Measurements from ENCODE around the gene B4GALT5.

Gene B4GALT5

DNA sequence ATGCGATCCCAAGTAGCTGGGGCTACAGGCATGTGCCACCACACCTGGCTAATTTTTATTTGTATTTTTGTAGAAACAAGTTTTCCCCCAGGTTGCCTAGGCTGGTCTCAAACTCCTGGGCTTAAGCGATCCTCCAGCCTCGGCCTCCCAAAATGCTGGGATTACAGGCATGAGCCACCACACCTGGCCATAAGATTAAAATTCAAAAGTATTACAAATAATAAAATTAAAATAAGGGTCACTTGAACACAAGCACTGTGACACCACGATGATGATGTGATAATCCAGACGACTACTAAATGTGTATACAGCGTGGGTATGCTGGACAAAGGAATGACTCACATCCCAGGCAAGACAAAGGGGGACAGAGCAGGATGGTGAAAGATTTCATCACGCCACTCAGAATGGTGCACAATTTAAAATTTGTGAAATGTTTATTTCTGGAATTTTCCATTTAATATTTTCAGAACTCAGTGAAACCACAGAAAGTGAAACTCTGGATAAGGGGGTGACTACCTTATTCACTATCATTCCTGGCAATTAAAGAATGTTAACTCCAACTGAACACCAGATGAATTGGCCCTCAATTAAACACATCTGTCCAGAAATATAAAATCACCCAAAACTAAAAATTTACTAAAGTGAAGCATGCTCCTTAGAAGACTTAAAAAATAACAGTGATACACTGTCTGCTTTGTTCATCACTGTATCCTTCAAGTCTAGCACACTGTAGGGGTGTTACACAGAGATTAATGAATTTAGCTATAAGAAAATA is 13.1 kb downstream of the B4GALT5 start:
- DNase-seq (ENCODE audit: low read depth in 2 of 2): no peak

GRCh38 chr20:49699200-49699992 is 14.3 kb downstream of the B4GALT5 start:
- DNase-seq (ENCODE audit: low read depth in 2 of 2): no peak

- no peak for DNase-seq (ENCODE audit: low read depth in 2 of 2)
Observed at GRCh38 chr20:49698477-49698876, 15.2 kb downstream of the B4GALT5 start.

DNA sequence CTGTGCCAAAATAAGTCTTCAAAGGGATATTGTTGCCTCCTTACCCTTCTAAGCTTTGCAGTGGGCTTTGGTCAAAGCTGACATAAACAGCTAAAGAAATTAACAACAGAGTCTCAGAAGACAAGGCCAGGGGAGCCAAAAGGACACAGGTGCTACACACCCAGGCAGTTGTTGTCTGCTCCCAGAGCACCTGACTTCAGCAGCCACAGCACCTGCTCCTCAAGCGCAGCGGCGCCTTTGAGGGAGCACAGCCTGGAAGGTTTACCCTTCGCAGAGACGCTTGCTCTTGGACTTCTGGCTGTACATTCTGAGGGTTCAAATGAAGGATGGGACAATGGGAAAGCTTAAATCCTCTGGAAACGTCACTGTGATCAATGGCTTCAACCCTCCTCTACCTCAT is 16.6 kb downstream of the B4GALT5 start:
- no peak for DNase-seq (ENCODE audit: low read depth in 2 of 2)

DNA sequence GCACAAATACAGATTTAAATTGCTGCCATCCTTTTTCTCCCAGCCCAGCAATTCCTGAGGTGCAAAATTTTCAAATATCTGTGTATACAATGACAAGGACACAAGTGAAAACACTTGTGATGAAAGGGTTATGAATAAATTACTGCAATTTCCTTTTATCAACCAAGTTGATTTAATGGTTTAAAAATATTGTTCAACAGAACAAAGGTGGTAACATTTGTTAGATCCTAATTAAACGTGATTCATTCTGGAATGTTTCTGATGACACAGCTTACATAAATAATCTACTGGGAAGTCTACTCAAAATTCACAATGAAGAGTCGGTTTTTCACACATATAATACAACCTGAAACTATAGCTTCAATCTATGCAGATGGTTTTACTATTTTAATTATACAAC is 17.1 kb downstream of the B4GALT5 start:
- DNase-seq (ENCODE audit: low read depth in 2 of 2): no peak

- no peak for DNase-seq (ENCODE audit: low read depth in 2 of 2)
Observed at GRCh38 chr20:49695830-49696229, 17.8 kb downstream of the B4GALT5 start.

DNA sequence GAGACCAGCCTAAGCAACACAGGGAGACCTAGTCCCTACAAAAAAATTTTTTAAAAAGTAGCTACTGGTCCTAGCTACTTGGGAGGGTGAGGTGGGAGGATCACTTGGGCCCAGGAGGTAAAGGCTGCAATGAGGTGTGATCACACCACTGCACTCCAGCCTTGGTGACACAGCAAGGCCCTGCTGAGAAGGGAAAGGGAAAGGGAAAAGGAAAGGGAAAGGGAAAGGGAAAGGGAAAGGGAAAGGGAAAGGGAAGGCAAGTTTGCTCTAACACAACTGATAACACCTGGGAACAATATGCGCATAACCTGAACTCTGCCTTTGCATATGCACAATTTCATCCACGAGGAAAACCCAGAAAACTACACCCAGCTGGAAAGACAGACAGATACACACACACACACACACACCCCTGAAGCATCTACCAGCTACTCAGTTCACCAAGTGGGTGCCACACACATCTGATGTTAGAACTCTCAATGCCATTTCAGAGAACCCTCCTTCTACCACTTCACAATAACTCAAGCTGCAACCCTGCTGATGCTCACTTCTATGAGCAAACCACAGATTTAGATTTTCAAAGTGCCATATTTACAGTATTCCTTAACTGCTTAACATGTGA is 19.1 kb downstream of the B4GALT5 start:
- DNase-seq (ENCODE audit: low read depth in 2 of 2): no peak

- no peak for DNase-seq (ENCODE audit: low read depth in 2 of 2)
Observed at GRCh38 chr20:49693435-49694171, 20.1 kb downstream of the B4GALT5 start.

- DNase-seq (ENCODE audit: low read depth in 2 of 2): no peak
Observed at GRCh38 chr20:49692941-49693340, 20.7 kb downstream of the B4GALT5 start.

- DNase-seq (ENCODE audit: low read depth in 2 of 2): no peak
Observed at GRCh38 chr20:49691818-49692568, 21.7 kb downstream of the B4GALT5 start.

DNA sequence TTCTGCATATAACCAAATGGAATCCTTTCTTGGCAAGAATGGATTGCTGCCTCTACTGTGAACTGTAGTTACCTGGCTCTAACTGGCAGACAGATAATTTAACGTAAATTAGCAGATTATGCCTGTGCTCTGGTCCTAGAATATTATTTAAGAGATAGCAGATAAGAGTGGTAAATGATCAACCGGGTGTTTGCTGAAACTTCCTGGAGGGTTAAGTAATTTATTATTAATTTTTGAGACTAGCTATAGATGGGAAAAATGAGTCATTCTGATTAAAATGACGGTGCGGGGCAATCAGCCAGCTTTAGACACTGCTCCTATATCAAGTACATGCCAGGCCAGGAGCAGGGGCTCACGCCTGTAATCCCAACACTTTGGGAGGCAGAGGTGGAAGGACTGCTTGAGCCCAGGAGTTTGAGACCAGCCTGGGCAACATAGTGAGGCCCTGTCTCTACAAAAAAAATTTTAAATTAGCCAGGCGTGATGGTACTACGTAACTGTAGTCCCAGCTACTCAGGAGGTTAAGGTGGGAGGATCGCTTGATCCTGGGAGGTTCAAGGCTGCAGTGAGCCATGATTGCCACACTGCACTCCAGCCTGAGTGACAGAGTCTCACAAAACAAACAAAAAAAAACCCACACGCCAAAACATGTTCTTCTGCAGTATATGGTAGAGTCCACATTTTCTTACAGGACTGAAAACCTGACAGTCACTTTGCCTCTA is 22.6 kb downstream of the B4GALT5 start:
- DNase-seq (ENCODE audit: low read depth in 2 of 2): no peak

GRCh38 chr20:49687595-49688567 is 25.8 kb downstream of the B4GALT5 start:
- DNase-seq (ENCODE audit: low read depth in 2 of 2): no peak

DNA sequence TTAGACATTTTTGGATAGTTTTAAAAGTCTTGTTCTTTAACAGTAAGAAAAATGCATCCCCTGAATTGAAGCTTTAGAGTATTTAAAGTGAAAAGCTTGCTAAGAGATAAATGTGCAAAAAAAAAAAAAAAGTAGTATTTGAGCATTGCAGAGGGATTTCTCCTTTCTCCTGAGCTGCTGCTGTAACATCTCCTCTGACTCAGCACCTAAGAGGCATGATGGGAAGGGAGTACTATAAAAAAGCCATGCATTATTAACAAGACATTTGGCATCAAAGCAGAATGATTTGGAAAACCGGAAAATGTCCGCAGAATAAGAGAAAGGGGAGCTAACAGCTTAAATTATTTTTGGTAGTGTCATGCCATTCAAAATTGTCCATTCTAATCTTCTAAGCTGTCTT is 27.9 kb downstream of the B4GALT5 start:
- no peak for DNase-seq (ENCODE audit: low read depth in 2 of 2)

GRCh38 chr20:49685161-49685601 is 28.5 kb downstream of the B4GALT5 start:
- no peak for DNase-seq (ENCODE audit: low read depth in 2 of 2)

GRCh38 chr20:49684335-49684997 is 29.2 kb downstream of the B4GALT5 start:
- DNase-seq (ENCODE audit: low read depth in 2 of 2): no peak

DNA sequence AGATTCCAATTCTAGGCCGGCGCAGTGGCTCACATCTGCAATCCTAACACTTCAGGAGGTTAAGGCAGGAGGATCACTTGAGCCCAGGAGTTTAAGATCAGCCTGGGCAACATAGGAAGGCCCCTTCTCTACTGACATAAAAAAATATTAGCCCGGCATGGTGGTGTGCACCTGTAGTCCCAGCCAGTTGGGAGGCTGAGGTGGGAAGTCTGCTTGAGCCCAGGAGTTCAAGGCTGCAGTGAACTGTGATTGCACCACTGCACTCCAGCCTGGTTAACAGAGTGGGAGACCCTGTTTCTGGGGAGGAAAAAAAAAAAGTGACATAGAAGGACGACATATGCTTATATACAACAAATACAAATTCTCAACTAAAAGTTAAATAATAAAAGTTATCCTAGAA is 30.9 kb downstream of the B4GALT5 start:
- DNase-seq (ENCODE audit: low read depth in 2 of 2): no peak

- no peak for DNase-seq (ENCODE audit: low read depth in 2 of 2)
Observed at GRCh38 chr20:49682278-49682677, 31.4 kb downstream of the B4GALT5 start.

- no peak for DNase-seq (ENCODE audit: low read depth in 2 of 2)
Observed at GRCh38 chr20:49681850-49682216, 31.8 kb downstream of the B4GALT5 start.

GRCh38 chr20:49680484-49680883 is 33.2 kb downstream of the B4GALT5 start:
- no peak for DNase-seq (ENCODE audit: low read depth in 2 of 2)

Data from stimulated activated CD4-positive, alpha-beta T cell treated with anti-CD3 and anti-CD28 coated beads, Interleukin-15, amount 100 ng/mL, for 48 hours (primary cell).